Measurements from ENCODE around the gene TADA1.

GRCh38 chr1:166819974-166820373 lies 56.1 kb downstream of the TADA1 start:
- TF ChIP-seq ZFX (IDR thresholded peaks at IDR 0.05; ENCODE audit: borderline replicate concordance) (no peak), CTCF (IDR thresholded peaks at IDR 0.05) (no peak)

Measured in 22Rv1 (cell line).